Measurements from ENCODE around the gene RNFT2. TPM values are rescaled to one million over a fixed set of nuclear protein-coding genes. Genes with fewer than 3 reads are reported as not detected.

The RNFT2 gene
- total RNA-seq, 1 donor from 2014 or later = 0.66 TPM

DNA sequence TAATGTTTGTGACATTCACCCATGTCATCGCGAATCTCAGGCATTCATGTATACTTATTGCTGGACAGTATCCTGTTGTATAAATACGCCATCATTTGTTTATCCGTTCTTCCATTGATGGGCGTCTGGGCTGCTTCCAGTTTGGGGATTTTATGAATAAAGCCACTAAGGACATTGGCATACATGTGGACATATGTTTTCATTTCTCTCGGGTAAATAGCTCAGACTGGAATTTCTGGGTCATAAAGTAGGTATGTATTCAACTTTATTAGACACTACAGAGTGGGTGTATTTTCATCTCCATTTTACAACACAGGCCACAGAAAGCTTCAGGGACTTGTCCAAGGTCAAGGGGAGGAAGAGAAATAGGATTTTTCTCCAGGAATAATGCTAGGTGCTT is 94.2 kb downstream of the RNFT2 start:
- Histone ChIP-seq H3K4me1 (no peaks in the 10 kb centered on the region), H3K4me3 (no peak overlapping the region), H3K9me3 (replicated peaks) (no peaks in the 10 kb centered on the region), H3K36me3 (no peaks in the 10 kb centered on the region), H3K27ac (replicated peaks) (no peak overlapping the region), H3K27me3 (ENCODE audit: low read depth) (no peaks in the 10 kb centered on the region)
- no peak for DNase-seq
- intact Hi-C loops (cut with micrococcal nuclease) = no loop called here
- TF ChIP-seq CTCF (IDR thresholded peaks at IDR 0.05; ENCODE audit: borderline replicate concordance) = no peak

DNA sequence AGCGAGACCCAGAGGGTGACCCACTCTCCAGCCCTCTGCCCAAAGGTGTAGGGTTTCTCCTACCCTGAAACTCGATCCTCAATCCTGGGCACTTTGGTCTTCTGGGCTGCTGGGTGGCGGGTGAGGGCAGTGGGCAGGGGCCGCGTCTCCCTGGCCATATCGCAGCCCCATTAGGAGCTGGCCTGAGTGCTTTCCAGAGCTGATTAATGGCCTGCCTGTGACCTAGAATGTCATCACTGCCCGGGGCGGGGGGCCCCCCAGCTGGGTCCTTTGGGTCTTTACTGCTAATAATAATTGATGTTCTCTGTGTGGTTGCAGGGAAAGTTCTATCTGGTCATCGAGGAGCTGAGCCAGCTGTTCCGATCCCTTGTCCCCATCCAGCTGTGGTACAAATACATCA is 95.4 kb downstream of the RNFT2 start:
- no peak for TF ChIP-seq CTCF (IDR thresholded peaks at IDR 0.05; ENCODE audit: borderline replicate concordance)
- no peak for DNase-seq
- Histone ChIP-seq H3K27ac (replicated peaks) (no peak overlapping the region), H3K4me3 (no peak overlapping the region), H3K36me3 (no peaks in the 10 kb centered on the region), H3K9me3 (replicated peaks) (no peaks in the 10 kb centered on the region), H3K27me3 (ENCODE audit: low read depth) (no peaks in the 10 kb centered on the region), H3K4me1 (no peaks in the 10 kb centered on the region)
- intact Hi-C loops (cut with micrococcal nuclease) = no loop called here

GRCh38 chr12:116835484-116835883 is 97.4 kb downstream of the RNFT2 start:
- no peak for DNase-seq
- intact Hi-C loops (cut with micrococcal nuclease) = no loop called here
- no peaks in the 10 kb centered on the region for H3K27me3 ChIP-seq (ENCODE audit: low read depth)
- H3K36me3 ChIP-seq = no peaks in the 10 kb centered on the region
- no peak for TF ChIP-seq CTCF (IDR thresholded peaks at IDR 0.05; ENCODE audit: borderline replicate concordance)
- H3K27ac ChIP-seq (replicated peaks) = no peak overlapping the region
- no peaks in the 10 kb centered on the region for H3K9me3 ChIP-seq (replicated peaks)
- no peak overlapping the region for H3K4me3 ChIP-seq
- H3K4me1 ChIP-seq = no peaks in the 10 kb centered on the region

- Histone ChIP-seq H3K9me3 (replicated peaks) (no peaks in the 10 kb centered on the region), H3K4me3 (no peak overlapping the region), H3K27me3 (ENCODE audit: low read depth) (no peaks in the 10 kb centered on the region), H3K27ac (replicated peaks) (no peak overlapping the region), H3K36me3 (no peaks in the 10 kb centered on the region), H3K4me1 (no peaks in the 10 kb centered on the region)
- intact Hi-C loops (cut with micrococcal nuclease) = no loop called here
- no peak for TF ChIP-seq CTCF (IDR thresholded peaks at IDR 0.05; ENCODE audit: borderline replicate concordance)
- no peak for DNase-seq
Measured at GRCh38 chr12:116837097-116837496, 99.0 kb downstream of the RNFT2 start.

GRCh38 chr12:116838365-116838764 is 100.2 kb downstream of the RNFT2 start:
- intact Hi-C loops (cut with micrococcal nuclease) = no loop called here
- no peak for TF ChIP-seq CTCF (IDR thresholded peaks at IDR 0.05; ENCODE audit: borderline replicate concordance)
- H3K9me3 ChIP-seq (replicated peaks) = no peaks in the 10 kb centered on the region

More at GRCh38 chr12:116838365-116838764, 100.2 kb downstream of the RNFT2 start:
- H3K27me3 ChIP-seq (ENCODE audit: low read depth) = no peaks in the 10 kb centered on the region
- H3K4me3 ChIP-seq = no peak overlapping the region
- H3K4me1 ChIP-seq = no peaks in the 10 kb centered on the region
- DNase-seq = no peak
- H3K27ac ChIP-seq (replicated peaks) = no peak overlapping the region
- H3K36me3 ChIP-seq = no peaks in the 10 kb centered on the region
